ENCODE measurements around the gene PTPN11. TPM values are rescaled to one million over a fixed set of nuclear protein-coding genes. Genes with fewer than 3 reads are reported as not detected.

PTPN11 gene
- total and polyA plus RNA-seq, 2 of the 13 experiments (the other 11 are each of a cell fraction or from before 2014, with no cell fraction given) = 30.0 to 63.5 TPM

DNA sequence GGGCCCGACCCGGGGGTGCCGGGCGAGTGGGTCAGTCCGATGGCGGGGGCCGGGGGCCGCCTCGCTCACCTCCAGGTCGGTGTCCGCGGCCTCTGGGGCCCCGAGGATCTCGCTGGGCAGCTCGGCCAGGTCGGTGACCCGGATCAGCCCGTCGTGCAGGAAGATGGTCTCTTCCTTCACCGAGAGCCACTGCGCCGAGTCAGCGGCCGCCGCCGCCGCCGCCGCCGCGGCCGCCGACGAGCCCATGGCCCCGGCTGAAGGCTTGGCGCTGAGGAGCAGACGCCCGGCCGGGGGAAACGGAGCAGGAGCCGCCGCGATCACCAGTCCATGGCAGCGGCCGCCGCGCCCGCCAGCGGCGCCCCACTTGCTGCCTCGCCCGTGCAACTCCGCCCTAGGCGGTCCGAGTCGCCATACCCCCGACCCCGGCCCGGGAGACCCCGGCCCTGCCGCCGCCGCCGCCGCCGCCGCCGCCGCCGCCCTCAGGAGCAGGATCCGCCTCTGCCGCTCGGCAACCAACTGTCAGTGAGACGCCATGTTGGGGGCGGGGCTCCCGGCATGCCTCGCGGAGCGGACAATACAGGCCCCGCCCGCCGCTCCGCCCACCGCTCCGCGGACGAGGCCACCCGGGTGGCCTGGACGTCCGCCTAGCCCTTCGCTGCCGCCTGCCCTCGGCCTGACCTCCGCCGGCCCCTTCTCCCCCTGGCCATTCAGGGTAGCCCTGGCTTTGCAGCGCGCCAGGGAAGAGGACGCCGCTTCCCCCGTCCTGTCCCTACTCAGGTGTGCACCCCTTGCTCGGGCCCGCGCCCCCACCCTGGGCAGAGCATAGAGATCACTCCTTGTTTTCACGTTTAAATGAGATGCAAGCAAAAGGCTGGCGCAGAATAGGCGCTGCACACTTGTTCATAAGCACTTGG lies 36.6 kb upstream of the PTPN11 start, which contains the start of gene HECTD4 (continued):
- TF ChIP-seq, protein P1, sequence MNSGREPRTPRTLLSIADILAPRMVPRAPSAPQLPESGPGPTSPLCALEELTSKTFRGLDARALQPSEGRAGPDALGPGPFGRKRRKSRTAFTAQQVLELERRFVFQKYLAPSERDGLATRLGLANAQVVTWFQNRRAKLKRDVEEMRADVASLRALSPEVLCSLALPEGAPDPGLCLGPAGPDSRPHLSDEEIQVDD (CRISPR knock-in tag; IDR thresholded peaks at IDR 0.05; ENCODE audit: borderline replicate concordance) = peak; percentile 29; the same call in 1 of the 2 replicates
- TF ChIP-seq DBP (CRISPR knock-in tag; IDR thresholded peaks at IDR 0.05; ENCODE audit: not compliant biosample characterization) = no peak
- no peak for TF ChIP-seq ZNF510 (CRISPR knock-in tag; IDR thresholded peaks at IDR 0.05; ENCODE audit: low read depth)
- TF ChIP-seq ZNF414 (CRISPR knock-in tag; IDR thresholded peaks at IDR 0.05) = peak; percentile 94
- no peak for TF ChIP-seq CHD4 (IDR thresholded peaks at IDR 0.05; ENCODE audit: borderline replicate concordance, low read length)
- TF ChIP-seq ZNF672 (CRISPR knock-in tag; IDR thresholded peaks at IDR 0.05) = no peak
- TF ChIP-seq NR2C2 (CRISPR knock-in tag; IDR thresholded peaks at IDR 0.05; ENCODE audit: borderline replicate concordance) = peak; percentile 69
- TF ChIP-seq ZNF709 (CRISPR knock-in tag; IDR thresholded peaks at IDR 0.05) = no peak
- peak; percentile 79 for TF ChIP-seq PRDM10 (CRISPR knock-in tag; IDR thresholded peaks at IDR 0.05; ENCODE audit: low read depth)
- no peak; the same call in 1 of the 2 replicates for TF ChIP-seq CCDC6 (CRISPR knock-in tag; IDR thresholded peaks at IDR 0.05)
